HG02759 (cell line): ENCODE data around the gene USP30.

Experiments
- ATAC-seq: cut with Tn5 transposase; IDR thresholded peaks from one replicate; pipeline ENCODE4 v1.9.1; 2021; ENCODE audit warnings: mild to moderate bottlenecking, moderate library complexity; ENCODE audit not compliant: unreplicated experiment

USP30 gene

GRCh38 chr12:109093022-109093918 lies 40.9 kb downstream of the USP30 start, which contains the start of gene ALKBH2:
Gene ALKBH2 (minus strand): TSS chr12:109093472. CDS start chr12:109092786, 686 bp downstream.
- peak; percentile 65 for ATAC-seq

GRCh38 chr12:109097140-109097434 lies 44.7 kb downstream of the USP30 start:
- no peak for ATAC-seq

GRCh38 chr12:109097435-109098182 lies 45.2 kb downstream of the USP30 start, which contains the start of gene UNG:
Gene UNG (plus strand): TSS chr12:109097597. CDS start chr12:109097680, 83 bp downstream.
- peak; percentile 89 for ATAC-seq

- peak; percentile 28 for ATAC-seq
Observed at GRCh38 chr12:109098183-109098604, 45.8 kb downstream of the USP30 start.

- ATAC-seq = no peak
Observed at GRCh38 chr12:109098651-109099050, 46.3 kb downstream of the USP30 start.

GRCh38 chr12:109099431-109100020 lies 47.1 kb downstream of the USP30 start:
- ATAC-seq = no peak

GRCh38 chr12:109100741-109101140 lies 48.4 kb downstream of the USP30 start:
- no peak for ATAC-seq

GRCh38 chr12:109102491-109102890 lies 50.1 kb downstream of the USP30 start:
- ATAC-seq = no peak

GRCh38 chr12:109105176-109105575 lies 52.8 kb downstream of the USP30 start:
- ATAC-seq = no peak

GRCh38 chr12:109109746-109110350 lies 57.5 kb downstream of the USP30 start:
- no peak for ATAC-seq

GRCh38 chr12:109110988-109111495 lies 58.7 kb downstream of the USP30 start:
- ATAC-seq = peak; percentile 70

GRCh38 chr12:109112720-109113465 lies 60.5 kb downstream of the USP30 start:
- no peak for ATAC-seq

- no peak for ATAC-seq
Observed at GRCh38 chr12:109113661-109114321, 61.4 kb downstream of the USP30 start.

GRCh38 chr12:109114644-109115043 lies 62.3 kb downstream of the USP30 start:
- ATAC-seq = no peak

GRCh38 chr12:109115404-109115757 lies 63.0 kb downstream of the USP30 start:
- ATAC-seq = no peak

- ATAC-seq = no peak
Observed at GRCh38 chr12:109115758-109116610, 63.6 kb downstream of the USP30 start, which contains the start of gene ACACB. Gene ACACB (plus strand): TSS chr12:109116587. CDS start chr12:109139406, 22,819 bp downstream.

- no peak for ATAC-seq
Observed at GRCh38 chr12:109116611-109116949, 64.2 kb downstream of the USP30 start.

GRCh38 chr12:109120095-109120494 lies 67.7 kb downstream of the USP30 start:
- ATAC-seq = no peak

- ATAC-seq = no peak
Observed at GRCh38 chr12:109120557-109120956, 68.2 kb downstream of the USP30 start.
